ENCODE data around the gene CGAS.
A peak's percentile ranks its signal among the peaks of the same experiment; 100 is the strongest.
"Not testable (repeated sequence)": the region's sequence is repeated elsewhere in the genome, so short reads cannot be mapped to it uniquely, and the experiment has no call there.

Gene CGAS

DNA sequence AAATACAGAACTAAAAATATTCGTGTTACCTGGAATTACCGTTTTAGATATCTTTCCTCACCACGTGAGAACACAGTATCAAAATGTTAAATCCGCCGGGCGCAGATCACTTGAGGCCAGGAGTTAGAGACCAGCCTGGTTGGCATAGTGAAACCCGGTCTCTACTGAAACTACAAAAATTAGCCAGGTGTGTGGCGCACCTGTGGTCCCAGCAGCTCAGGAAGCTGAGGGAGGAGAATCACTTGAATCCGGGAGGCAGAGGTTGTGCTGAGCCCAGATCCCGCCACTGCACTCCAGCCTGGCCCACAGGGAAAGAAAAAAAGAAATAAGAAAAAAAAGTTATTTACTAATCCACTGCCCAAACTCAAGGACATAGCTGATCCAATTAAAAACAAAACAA is 62.2 kb downstream of the CGAS start:
- in situ Hi-C loops (cut with MboI; ENCODE audit: low sequenced_read_pairs): no loop called here
- Histone ChIP-seq H3K9me3 (no peaks in the 10 kb centered on the region), H3K4me1 (peaks cover 7% of the 10 kb centered on the region), H3K36me3 (replicated peaks) (no peaks in the 10 kb centered on the region), H3K4me3 (no peak overlapping the region), H3K27me3 (ENCODE audit: low read depth) (no peaks in the 10 kb centered on the region; the same call in 1 of the 2 replicates)
- no peak for DNase-seq (ENCODE audit: low spot score in 2 of 2)

- DNase-seq (ENCODE audit: low spot score in 2 of 2): peak; percentile 75 to 77
- Histone ChIP-seq H3K27me3 (ENCODE audit: low read depth) (no peaks in the 10 kb centered on the region; the same call in 1 of the 2 replicates), H3K9me3 (no peaks in the 10 kb centered on the region), H3K4me3 (peak overlapping the region; percentile 34), H3K4me1 (peaks cover 7% of the 10 kb centered on the region), H3K36me3 (replicated peaks) (no peaks in the 10 kb centered on the region)
- in situ Hi-C loops (cut with MboI; ENCODE audit: low sequenced_read_pairs): no loop called here
Measured at GRCh38 chr6:73388800-73389512, 63.1 kb downstream of the CGAS start.

DNA sequence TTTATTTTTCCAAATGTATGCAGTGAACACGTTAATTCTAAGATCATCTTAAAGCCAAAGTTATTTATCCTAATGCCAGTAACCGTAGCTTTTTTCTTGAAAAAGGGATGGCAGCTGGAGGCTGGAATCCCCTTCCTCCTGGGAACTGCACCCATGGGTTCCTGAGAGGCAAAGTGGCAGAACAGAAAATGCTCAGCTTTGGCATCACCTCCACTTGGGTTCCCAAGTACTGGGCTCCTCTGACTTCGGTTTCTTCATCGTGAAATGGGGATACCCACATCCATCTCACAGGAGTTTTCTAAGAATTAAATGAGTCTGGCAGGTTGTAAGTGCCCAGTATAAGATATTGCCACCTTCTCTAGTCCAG is 63.7 kb downstream of the CGAS start:
- in situ Hi-C loops (cut with MboI; ENCODE audit: low sequenced_read_pairs): no loop called here
- no peaks in the 10 kb centered on the region for H3K9me3 ChIP-seq
- no peaks in the 10 kb centered on the region for H3K36me3 ChIP-seq (replicated peaks)
- peak overlapping the region; percentile 34 for H3K4me3 ChIP-seq
- no peaks in the 10 kb centered on the region; the same call in 1 of the 2 replicates for H3K27me3 ChIP-seq (ENCODE audit: low read depth)
- H3K4me1 ChIP-seq: peaks cover 7% of the 10 kb centered on the region
- DNase-seq (ENCODE audit: low spot score in 2 of 2): no peak

DNA sequence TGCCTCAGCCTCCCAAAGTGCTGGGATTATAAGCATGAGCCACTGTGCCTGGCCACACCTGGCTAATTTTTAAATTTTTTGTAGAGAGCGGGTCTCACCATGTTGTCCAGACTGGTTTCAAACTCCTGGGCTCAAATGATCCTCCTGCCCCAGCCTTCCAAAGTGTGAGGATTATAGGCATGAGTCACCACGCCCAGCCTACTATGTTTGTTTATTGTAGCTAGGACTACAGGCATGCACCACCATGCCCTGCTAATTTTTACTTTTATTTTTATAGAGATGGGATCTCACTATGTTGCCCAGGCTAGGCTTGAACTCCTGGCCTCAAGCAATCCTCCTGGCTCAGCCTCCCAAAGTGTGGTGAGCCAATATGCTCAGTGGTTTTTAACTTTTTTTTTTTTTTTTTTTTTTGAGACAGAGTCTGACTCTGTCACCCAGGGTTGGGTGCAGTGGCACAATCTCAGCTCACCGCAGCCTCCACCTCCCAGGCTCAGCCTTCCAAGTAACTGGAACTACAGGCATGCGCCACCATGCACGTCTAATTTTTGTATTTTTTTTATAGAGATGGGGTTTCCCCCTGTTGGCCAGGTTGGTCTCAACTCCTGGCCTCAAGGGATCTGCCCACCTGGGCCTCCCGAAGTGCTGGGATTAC is 69.5 kb downstream of the CGAS start:
- Histone ChIP-seq H3K9me3 (no peaks in the 10 kb centered on the region), H3K27me3 (ENCODE audit: low read depth) (no peaks in the 10 kb centered on the region)
- in situ Hi-C loops (cut with MboI; ENCODE audit: low sequenced_read_pairs): no loop called here

DNA sequence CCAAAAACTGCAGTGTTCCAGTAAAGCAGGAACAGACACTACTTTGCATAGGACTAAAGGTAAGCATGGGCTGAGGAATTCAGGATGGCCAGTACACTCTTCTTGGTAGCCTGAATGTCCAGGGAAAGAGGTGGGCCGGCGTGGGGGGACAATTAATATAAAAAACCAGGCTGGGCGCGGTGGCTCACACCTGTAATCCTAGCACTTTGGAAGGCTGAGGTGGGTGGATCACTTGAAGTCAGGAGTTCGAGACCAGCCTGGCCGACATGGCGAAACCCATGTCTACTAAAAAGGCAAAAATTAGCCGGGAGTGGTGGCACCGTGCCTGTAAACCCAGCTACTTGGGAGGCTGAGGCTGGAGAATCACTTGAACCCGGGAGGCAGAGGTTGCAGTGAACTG is 70.6 kb downstream of the CGAS start:
- H3K4me3 ChIP-seq; in situ Hi-C loops (cut with MboI; ENCODE audit: low sequenced_read_pairs); DNase-seq (ENCODE audit: low spot score in 2 of 2); H3K9me3 ChIP-seq; H3K36me3 ChIP-seq (replicated peaks); H3K4me1 ChIP-seq; H3K27me3 ChIP-seq (ENCODE audit: low read depth): not testable (repeated sequence)

More for the DNA sequence above, 69.5 kb downstream of the CGAS start:
- Histone ChIP-seq H3K4me1 (no peaks in the 10 kb centered on the region), H3K36me3 (replicated peaks) (no peaks in the 10 kb centered on the region), H3K4me3 (no peak overlapping the region)
- no peak for DNase-seq (ENCODE audit: low spot score in 2 of 2)

DNA sequence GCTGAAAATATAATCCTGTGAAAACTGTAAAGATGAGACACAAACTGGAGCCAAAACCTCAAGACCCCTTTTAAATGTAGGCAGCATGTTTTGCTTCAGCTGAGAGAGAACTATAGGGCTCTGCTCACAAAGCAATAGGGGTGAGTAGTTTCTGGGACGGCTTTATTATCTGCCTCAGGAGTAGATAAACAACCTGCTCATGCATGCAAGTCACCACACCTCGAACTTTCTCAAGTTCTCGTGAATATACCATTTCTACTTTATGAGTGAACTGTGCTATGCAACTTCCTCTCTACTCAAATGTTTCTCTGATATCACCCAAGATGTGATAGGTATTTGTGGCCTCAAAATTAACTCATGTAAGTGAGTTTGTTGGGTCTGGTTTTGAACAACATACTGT is 74.9 kb downstream of the CGAS start:
- Histone ChIP-seq H3K4me3 (no peak overlapping the region), H3K36me3 (replicated peaks) (no peaks in the 10 kb centered on the region), H3K27me3 (ENCODE audit: low read depth) (no peaks in the 10 kb centered on the region), H3K4me1 (no peaks in the 10 kb centered on the region), H3K9me3 (no peaks in the 10 kb centered on the region)
- in situ Hi-C loops (cut with MboI; ENCODE audit: low sequenced_read_pairs): no loop called here
- DNase-seq (ENCODE audit: low spot score in 2 of 2): no peak

- Histone ChIP-seq H3K9me3 (no peaks in the 10 kb centered on the region), H3K4me3 (no peak overlapping the region), H3K36me3 (replicated peaks) (no peaks in the 10 kb centered on the region), H3K4me1 (no peaks in the 10 kb centered on the region), H3K27me3 (ENCODE audit: low read depth) (0 out of 2 replicates have a peak, but pooled peaks cover 4% of the 10 kb centered on the region)
- no peak for DNase-seq (ENCODE audit: low spot score in 2 of 2)
- in situ Hi-C loops (cut with MboI; ENCODE audit: low sequenced_read_pairs): no loop called here
Measured at GRCh38 chr6:73375216-73375615, 76.9 kb downstream of the CGAS start.
